NOMO-1 (cell line): ENCODE measurements around the gene TACC2.
"Not testable (repeated sequence)": the region's sequence is repeated elsewhere in the genome, so short reads cannot be mapped to it uniquely, and the experiment has no call there.

ENCODE experiments used
- DNase-seq, 2 experiments: peaks; one replicate each; lab custom pipeline; 2025; ENCODE audit not compliant: unreplicated experiment in 2 of 2; lab: John Stamatoyannopoulos, UW

The TACC2 gene

DNA sequence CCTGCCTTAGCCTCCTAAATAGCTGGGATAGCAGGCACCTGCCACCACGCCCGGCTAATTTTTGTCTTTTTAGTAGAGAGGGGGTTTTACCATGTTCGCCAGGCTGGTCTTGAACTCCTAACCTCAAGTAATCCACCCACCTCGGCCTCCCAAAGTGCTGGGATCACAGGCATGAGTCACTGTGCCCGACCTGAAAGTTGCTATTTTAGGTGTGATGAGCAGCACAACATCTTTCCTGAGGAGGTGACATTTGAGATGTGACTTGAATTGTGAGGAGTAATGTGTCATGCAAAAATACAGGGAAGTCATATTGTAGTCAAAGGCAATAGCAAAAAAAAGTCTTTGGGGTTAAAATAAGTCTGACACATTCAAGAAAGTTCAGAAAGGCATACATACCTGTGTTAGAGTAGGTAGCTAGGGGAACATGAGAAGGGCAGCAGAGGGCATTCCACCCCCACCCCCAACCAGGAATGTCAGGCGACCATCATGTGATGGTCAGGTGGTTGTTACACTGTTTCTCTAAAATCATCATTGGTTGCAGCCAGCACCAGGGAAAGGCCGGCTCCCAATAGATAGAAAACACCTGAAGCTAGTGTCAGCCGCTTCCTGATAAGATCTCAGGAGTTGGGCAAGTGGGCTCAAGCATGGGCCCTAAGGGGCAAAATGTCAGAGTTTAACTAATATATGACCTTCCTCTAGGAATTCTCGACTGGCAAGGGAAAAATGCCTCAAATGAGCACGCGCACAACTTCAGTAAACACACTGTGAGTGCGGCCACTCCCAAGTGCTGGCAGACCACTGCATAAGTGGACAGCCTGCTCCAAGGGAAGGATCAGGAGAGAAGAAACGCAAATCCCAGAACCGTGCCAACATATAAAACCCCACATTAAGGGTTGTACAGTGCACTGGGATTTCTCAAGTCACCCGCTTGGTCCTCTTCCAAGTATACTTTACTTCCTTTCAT is at the start of gene TACC2:
TSS of gene TACC2 (plus strand) at position 803 of the 964 bp plus-strand sequence. CDS start 32,819 bp downstream, outside the sequence.
- DNase-seq: no peak

- DNase-seq: no peak
Measured at GRCh38 chr10:121941532-121941931, 47.4 kb upstream of the TACC2 start.

DNA sequence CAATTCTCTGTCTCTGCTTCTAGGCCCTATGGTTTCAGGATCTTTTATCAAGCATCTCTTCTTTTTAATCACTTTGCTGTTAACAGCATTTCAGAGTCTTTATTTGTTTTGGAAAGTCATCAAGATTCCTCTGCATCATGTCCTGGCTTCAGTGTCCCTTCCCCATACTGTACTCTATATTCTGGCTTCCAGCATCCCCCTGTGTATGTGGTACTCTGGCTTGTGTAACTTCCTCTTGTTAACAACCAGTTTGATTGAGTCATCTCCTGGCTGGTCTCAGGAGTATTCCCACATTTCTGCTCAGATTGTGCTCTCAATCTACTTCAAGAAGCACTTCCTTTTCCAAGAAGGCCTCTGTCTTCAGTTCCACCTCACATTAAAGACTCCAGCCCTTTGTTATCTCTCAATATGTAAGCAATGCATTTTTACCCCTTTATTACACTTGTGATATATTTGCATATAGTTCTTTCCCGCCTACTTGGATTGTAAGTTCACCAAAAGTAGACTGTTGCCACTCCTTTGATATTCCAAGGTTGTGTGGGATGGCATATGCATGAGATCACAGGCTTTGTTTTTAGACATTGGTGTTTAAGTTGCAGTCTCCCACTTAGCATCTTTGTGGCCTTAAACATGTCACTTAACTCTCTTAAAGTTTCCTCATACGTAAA is 46.1 kb upstream of the TACC2 start:
- peak; percentile 31 to 75 for DNase-seq

DNA sequence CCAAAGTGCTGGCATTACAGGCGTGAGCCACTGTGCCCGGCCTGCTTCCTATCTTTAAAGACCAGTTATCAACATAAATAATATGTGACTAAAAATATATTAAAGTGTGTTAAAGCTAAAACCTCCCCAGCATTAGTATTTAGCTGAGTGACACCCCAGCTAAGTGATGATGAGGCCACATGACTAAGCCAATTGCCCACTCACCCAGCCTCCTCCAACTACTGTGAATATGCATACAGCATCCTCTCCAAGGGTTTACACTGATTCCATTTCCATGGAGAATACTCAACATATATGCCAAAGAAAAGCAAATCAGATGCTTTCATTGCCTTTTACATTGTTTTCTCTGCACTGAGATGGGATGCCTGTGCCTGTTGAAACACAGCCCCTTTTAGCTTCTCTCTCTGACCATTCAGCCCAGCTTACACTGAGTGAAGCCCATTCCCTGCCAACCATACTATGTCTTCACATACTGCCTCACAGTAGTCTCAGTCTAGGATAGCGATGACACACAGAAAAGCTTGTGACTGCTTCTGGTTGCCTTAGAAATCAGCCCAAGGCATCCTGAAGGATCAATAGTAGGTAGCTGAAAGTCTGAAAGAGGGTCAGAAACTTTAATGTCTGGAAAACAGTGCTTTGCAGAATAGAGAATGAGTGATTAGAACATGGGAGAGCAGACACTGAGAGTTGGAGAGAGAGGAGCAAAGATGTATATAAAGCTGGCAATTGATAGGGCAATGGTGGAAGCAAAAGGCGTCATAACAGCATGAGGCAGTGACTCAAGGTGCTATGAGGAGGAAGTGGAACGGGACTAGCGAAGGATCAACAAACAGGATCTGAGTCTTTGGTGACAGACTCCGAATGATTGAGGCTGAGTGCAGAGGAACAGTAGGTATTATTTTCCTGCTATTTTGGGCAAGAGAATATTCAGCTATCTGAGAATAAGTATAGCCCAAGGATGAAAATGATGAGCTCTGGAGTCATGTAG is 41.3 kb upstream of the TACC2 start:
- DNase-seq: no peak

DNA sequence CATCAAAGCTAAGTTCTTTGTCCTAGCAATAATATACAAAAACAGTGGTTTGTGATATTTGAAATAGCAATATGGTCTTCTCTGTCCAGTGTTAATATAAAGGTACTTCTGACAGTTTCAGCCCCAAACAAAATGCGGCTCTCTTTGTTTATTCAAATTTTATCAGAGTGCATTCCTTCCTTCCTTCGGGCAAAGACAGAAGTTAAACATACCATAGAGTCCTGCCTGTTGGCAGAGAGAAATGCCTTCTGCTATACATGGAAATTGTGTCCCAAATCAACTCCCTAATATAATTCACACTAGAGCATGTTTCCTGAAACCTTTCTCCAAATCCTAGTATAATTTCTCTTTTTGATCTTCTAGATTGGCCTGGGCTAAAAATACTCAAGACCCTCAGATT is 39.9 kb upstream of the TACC2 start:
- no peak for DNase-seq

- DNase-seq: no peak
Measured at GRCh38 chr10:121949451-121949850, 39.5 kb upstream of the TACC2 start.

DNA sequence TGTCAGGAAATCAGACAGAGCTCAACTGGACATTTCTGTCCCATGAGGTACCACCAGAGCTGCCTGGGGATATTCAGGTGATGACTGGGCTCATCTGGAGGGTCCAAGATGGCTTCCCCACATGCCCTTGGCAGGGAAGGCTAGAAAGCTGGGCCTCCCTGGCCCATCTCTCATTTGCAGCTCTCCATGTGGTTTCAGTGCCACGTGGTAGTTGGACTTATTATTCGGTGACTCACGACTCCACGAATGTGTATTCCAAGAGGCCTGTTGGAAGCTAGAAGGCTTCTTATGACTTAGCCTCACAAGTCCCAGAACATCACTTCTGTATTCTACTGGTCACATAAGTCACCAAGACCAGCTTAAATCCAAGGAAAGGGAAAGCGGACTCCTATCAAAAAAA is 36.7 kb upstream of the TACC2 start:
- no peak for DNase-seq

DNA sequence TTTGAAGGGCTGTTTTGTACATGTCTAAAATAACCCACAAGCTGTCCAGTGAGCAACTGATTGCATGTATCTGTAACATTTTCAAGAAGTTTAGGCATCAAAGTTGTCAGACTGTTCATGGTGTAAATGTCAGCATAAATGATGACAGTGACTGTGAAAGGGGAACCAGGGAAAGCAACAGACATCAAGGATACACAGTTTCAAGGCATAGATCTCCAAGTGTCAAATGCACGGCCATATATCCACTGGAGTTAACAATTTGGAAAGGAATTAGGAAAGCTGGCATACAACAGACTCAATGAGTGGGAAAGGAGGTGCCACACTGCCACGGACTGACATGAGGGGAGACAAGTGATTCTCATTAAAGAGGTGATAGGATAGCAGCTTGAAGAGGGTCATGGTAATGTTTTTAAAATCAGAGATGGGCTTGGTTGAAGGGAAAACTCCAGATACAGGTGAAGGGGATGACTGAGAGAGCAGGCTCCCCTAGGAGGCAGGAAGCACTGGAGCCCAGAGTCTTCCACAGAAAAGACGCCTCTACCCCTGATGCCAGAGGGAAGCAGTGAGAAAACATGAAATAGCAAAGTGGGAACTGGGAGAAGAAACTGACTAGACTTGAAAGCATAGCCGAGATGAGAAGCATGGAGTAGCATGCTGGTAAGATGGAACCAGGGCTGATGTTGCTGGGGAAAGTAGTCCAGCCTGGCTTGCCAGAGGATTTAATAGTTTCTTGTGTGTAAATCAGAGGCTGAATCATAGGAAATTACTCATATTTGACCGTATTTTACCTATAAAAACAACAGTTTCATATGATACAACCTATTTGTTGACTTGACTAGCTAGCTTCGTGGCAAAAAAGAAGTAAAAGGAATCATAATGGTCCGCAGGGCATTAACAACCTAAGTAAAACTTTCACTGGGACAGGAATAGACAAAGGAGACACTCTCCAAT is 32.6 kb upstream of the TACC2 start:
- DNase-seq: no peak

DNA sequence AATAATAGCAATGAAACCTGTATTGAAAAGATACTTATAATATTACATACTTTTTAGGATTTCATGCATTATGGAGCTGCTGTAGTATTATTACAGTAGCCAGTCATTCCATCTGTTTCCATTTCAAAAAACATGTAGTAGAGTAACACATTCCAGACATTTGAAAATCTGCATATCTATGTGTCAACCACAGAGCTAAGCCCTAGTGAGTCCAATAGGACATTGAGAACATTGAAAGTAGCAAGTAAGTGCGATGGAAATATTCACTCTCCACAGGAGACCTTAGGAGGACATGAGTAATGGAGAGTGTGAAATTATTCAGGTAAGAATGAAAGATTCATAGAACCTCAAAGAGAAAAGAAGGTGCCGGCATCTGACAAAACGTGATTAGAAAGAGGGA is 29.3 kb upstream of the TACC2 start:
- DNase-seq: no peak

GRCh38 chr10:121961456-121961855 is 27.5 kb upstream of the TACC2 start:
- DNase-seq: no peak

GRCh38 chr10:121965996-121966395 is 23.0 kb upstream of the TACC2 start:
- DNase-seq: no peak

GRCh38 chr10:121969086-121969485 is 19.9 kb upstream of the TACC2 start:
- DNase-seq: not testable (repeated sequence)

DNA sequence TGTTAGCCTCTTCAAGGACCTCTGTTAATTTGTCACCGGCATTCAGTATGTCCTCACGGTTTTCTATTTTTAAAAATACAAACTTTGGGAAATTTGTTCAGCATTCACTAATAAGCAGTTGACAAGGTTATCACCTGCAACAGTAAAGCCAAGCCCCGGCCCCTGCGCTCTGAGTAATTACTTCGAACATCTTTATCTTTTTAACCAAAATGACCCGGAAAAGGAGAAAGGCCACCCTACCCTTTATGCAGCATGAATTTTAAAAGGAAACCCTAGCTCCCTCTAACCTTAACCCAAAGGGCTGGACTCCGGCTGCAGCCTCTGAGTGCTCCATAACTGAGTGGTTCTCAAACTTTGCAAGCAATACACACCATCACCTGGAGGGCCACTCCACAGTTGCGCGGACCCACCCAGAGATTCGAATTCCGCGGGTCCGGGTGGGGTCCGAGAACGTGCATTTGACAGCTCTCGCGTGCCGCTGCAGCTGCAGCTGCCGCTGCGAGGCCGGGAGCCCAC is 14.9 kb upstream of the TACC2 start:
- DNase-seq: no peak

GRCh38 chr10:121974535-121975294 is 14.2 kb upstream of the TACC2 start, which contains the start of gene NSMCE4A:
TSS of gene NSMCE4A (minus strand) at chr10:121975217. CDS start at chr10:121975165, 52 bp downstream.
- DNase-seq: peak; percentile 68 to 78

DNA sequence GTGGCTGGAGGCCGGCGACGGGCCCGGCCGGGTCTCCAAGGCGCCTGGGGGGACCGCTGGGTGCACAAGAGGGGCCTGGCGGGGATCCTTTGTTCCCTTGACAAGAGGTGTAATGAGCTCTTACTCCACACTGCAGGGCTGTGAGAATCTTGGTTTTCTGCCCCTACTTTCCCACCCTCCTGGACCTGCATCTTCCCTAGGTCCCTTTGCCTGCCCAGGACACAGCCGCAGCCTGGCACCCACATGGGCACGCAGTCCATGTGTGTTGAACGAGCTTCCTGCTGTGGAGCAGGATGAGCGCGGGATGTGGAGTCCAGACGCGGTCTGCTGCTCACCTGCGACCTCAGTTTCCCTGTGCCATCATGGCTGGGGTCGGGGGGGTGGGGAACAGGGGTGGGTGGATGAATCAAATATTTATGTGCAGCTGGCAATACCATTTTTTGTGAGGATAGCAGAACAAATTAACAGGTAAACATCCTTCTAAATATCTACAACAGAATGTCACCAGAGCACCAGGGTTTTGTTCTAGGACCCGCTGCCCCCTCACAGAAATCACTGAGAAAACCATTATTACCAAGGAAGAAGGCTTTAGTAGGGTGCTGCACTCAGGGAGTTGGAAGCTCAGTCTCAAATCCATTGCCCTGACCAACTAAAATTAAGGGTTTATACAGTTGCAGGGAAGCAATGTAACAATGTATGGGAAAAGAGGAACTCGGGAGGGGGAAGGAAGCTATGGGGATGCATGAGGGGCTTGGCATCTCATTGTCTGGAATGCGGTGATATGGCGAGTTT is 13.5 kb upstream of the TACC2 start:
- no peak for DNase-seq

- no peak for DNase-seq
Measured at GRCh38 chr10:121976607-121977006, 12.4 kb upstream of the TACC2 start.

GRCh38 chr10:121978511-121978910 is 10.5 kb upstream of the TACC2 start:
- no peak for DNase-seq

GRCh38 chr10:121981346-121981745 is 7.6 kb upstream of the TACC2 start:
- DNase-seq: peak in 1 of 2 experiments; percentile 17
